ENCODE data around the gene HOXA3. TPM values are rescaled to one million over a fixed set of nuclear protein-coding genes. Genes with fewer than 3 reads are reported as not detected.

The HOXA3 gene
- total RNA-seq, 3 donors from 2014 or later (not counting 1 experiment from before 2014, with no cell fraction given): 0.32 to 0.78 (median 0.35) TPM

- peak; percentile 79 to 89 (median 81) for ATAC-seq
- Mint-ChIP-seq H3K36me3 (no peaks in the 10 kb centered on the region), H3K4me3 (peak overlapping the region; percentile 80), H3K9me3 (no peaks in the 10 kb centered on the region), H3K4me1 (peaks cover 20 to 54% of the 10 kb centered on the region in 2 donors), H3K27me3 (ENCODE audit: low read depth in 2 of 2) (peaks cover 66 to 74% of the 10 kb centered on the region in 2 donors), H3K27ac (peak overlapping the region in 1 of 2 donors; percentile 65)
- H3K36me3 ChIP-seq (ENCODE audit: control insufficient read depth, insufficient read depth, low read length): no peaks in the 10 kb centered on the region
- H3K27ac ChIP-seq (ENCODE audit: low read length): no peak overlapping the region
- no peaks in the 10 kb centered on the region for H3K9me3 ChIP-seq (ENCODE audit: control insufficient read depth, insufficient read depth, low read length)
- WGBS (ENCODE audit: insufficient coverage): under 1% methylated on average over 54 of the region's 54 CpGs
- H3K4me1 ChIP-seq (ENCODE audit: control insufficient read depth, insufficient read depth, low read length): peaks cover 64% of the 10 kb centered on the region
- intact Hi-C loops (cut with micrococcal nuclease): loop anchor here (1.0 to 10.0 kb wide), 7 partner anchors 9 to 963 kb away; partner anchors contain the start of gene EVX1
- H3K4me3 ChIP-seq (ENCODE audit: low read length): peak overlapping the region; percentile 67
- H3K27me3 ChIP-seq (ENCODE audit: control insufficient read depth, insufficient read depth, low read length): peaks cover 66% of the 10 kb centered on the region
- peak; percentile 100 for TF ChIP-seq CTCF (IDR thresholded peaks at IDR 0.05)
- DNase-seq: peak; percentile 87 to 93
Measured at GRCh38 chr7:27160546-27161213, 8.3 kb upstream of the HOXA3 start.

GRCh38 chr7:27160145-27160545 is 7.8 kb upstream of the HOXA3 start:
- 15% methylated on average over 21 of the region's 23 CpGs for WGBS (ENCODE audit: insufficient coverage)
- no peak for TF ChIP-seq CTCF (IDR thresholded peaks at IDR 0.05)
- peak; percentile 28 to 53 for DNase-seq
- Mint-ChIP-seq H3K4me1 (peaks cover 17 to 54% of the 10 kb centered on the region in 2 donors), H3K36me3 (no peaks in the 10 kb centered on the region), H3K4me3 (peak overlapping the region; percentile 76), H3K9me3 (no peaks in the 10 kb centered on the region), H3K27me3 (ENCODE audit: low read depth in 2 of 2) (peaks cover 66 to 76% of the 10 kb centered on the region in 2 donors), H3K27ac (peak overlapping the region in 1 of 2 donors; percentile 42)
- no peaks in the 10 kb centered on the region for H3K36me3 ChIP-seq (ENCODE audit: control insufficient read depth, insufficient read depth, low read length)
- peaks cover 66% of the 10 kb centered on the region for H3K27me3 ChIP-seq (ENCODE audit: control insufficient read depth, insufficient read depth, low read length)
- intact Hi-C loops (cut with micrococcal nuclease): loop anchor here (2.0 to 10.0 kb wide), 3 partner anchors 85 to 963 kb away; partner anchors contain the start of gene EVX1
- peak overlapping the region; percentile 67 for H3K4me3 ChIP-seq (ENCODE audit: low read length)
- peak in 2 of 3 donors; percentile 24 to 27 for ATAC-seq
- H3K4me1 ChIP-seq (ENCODE audit: control insufficient read depth, insufficient read depth, low read length): peaks cover 64% of the 10 kb centered on the region
- H3K27ac ChIP-seq (ENCODE audit: low read length): no peak overlapping the region
- no peaks in the 10 kb centered on the region for H3K9me3 ChIP-seq (ENCODE audit: control insufficient read depth, insufficient read depth, low read length)

- WGBS (ENCODE audit: insufficient coverage): 51% methylated on average over 25 of the region's 27 CpGs
- Mint-ChIP-seq H3K9me3 (no peaks in the 10 kb centered on the region), H3K4me3 (peak overlapping the region; percentile 76), H3K36me3 (no peaks in the 10 kb centered on the region), H3K27ac (no peak overlapping the region), H3K4me1 (peaks cover 23 to 55% of the 10 kb centered on the region in 2 donors), H3K27me3 (ENCODE audit: low read depth in 2 of 2) (peaks cover 68 to 79% of the 10 kb centered on the region in 2 donors)
- peaks cover 67% of the 10 kb centered on the region for H3K27me3 ChIP-seq (ENCODE audit: control insufficient read depth, insufficient read depth, low read length)
- peak in 1 of 2 donors; percentile 15 for DNase-seq
- ATAC-seq: no peak
- H3K27ac ChIP-seq (ENCODE audit: low read length): no peak overlapping the region
- H3K4me3 ChIP-seq (ENCODE audit: low read length): no peak overlapping the region
- peaks cover 64% of the 10 kb centered on the region for H3K4me1 ChIP-seq (ENCODE audit: control insufficient read depth, insufficient read depth, low read length)
- no peak for TF ChIP-seq CTCF (IDR thresholded peaks at IDR 0.05)
- intact Hi-C loops (cut with micrococcal nuclease): loop anchor here (2.0 to 10.0 kb wide), 3 partner anchors 85 to 962 kb away; partner anchors contain the start of gene EVX1
- H3K36me3 ChIP-seq (ENCODE audit: control insufficient read depth, insufficient read depth, low read length): no peaks in the 10 kb centered on the region
- H3K9me3 ChIP-seq (ENCODE audit: control insufficient read depth, insufficient read depth, low read length): no peaks in the 10 kb centered on the region
Measured at GRCh38 chr7:27159266-27160144, 7.1 kb upstream of the HOXA3 start.
